Smooth muscle cell of the brain vasculature (primary cell): ENCODE data around the gene KIF4A.
"Not testable (repeated sequence)": the region's sequence is repeated elsewhere in the genome, so short reads cannot be mapped to it uniquely, and the experiment has no call there.

ENCODE experiments used
- DNase-seq: peaks from one replicate; pipeline ENCODE4 v3.0.0-alpha.2; 2012; ENCODE audit warnings: low read depth, low spot score

The KIF4A gene

GRCh38 chrX:70398899-70399298, 109.0 kb downstream of the KIF4A start:
- no peak for DNase-seq

- not testable (repeated sequence) for DNase-seq
These were observed 110.3 kb downstream of the KIF4A start for GRCh38 chrX:70400181-70400580.

GRCh38 chrX:70402721-70403120, 112.8 kb downstream of the KIF4A start:
- DNase-seq: no peak

- DNase-seq: no peak
These were observed 115.1 kb downstream of the KIF4A start for GRCh38 chrX:70405003-70405402.

GRCh38 chrX:70410921-70411320, 121.0 kb downstream of the KIF4A start:
- DNase-seq: no peak

GRCh38 chrX:70411475-70411874, 121.6 kb downstream of the KIF4A start:
- DNase-seq: no peak

- DNase-seq: no peak
These were observed 131.7 kb downstream of the KIF4A start for GRCh38 chrX:70421618-70422017.

GRCh38 chrX:70422851-70423341, 133.0 kb downstream of the KIF4A start, which contains the start of gene GDPD2:
GDPD2 (plus strand) TSS chrX:70423314; CDS start chrX:70424985, 1,671 bp downstream.
- no peak for DNase-seq

GRCh38 chrX:70423936-70424675, 134.2 kb downstream of the KIF4A start:
- DNase-seq: no peak

- no peak for DNase-seq
These were observed 134.9 kb downstream of the KIF4A start for GRCh38 chrX:70424801-70425200.

- DNase-seq: no peak
These were observed 136.7 kb downstream of the KIF4A start for GRCh38 chrX:70426286-70427278.

GRCh38 chrX:70427365-70427764, 137.5 kb downstream of the KIF4A start:
- DNase-seq: no peak

- DNase-seq: no peak
These were observed 139.9 kb downstream of the KIF4A start for GRCh38 chrX:70429759-70430158.

GRCh38 chrX:70432936-70433847, 143.3 kb downstream of the KIF4A start:
- DNase-seq: no peak

- DNase-seq: no peak
These were observed 144.0 kb downstream of the KIF4A start for GRCh38 chrX:70433848-70434351.

GRCh38 chrX:70434352-70434866, 144.5 kb downstream of the KIF4A start:
- peak; percentile 43 for DNase-seq

- DNase-seq: no peak
These were observed 145.1 kb downstream of the KIF4A start for GRCh38 chrX:70434914-70435586.

GRCh38 chrX:70436343-70436742, 146.4 kb downstream of the KIF4A start:
- DNase-seq: no peak

- no peak for DNase-seq
These were observed 147.1 kb downstream of the KIF4A start for GRCh38 chrX:70437011-70437410.
